ENCODE data around the gene PLAAT2. TPM values are rescaled to one million over a fixed set of nuclear protein-coding genes. Genes with fewer than 3 reads are reported as not detected.

Gene PLAAT2
- total and polyA plus RNA-seq, 4 donors: 2.2 to 29.8 (median 14.8) TPM

DNA sequence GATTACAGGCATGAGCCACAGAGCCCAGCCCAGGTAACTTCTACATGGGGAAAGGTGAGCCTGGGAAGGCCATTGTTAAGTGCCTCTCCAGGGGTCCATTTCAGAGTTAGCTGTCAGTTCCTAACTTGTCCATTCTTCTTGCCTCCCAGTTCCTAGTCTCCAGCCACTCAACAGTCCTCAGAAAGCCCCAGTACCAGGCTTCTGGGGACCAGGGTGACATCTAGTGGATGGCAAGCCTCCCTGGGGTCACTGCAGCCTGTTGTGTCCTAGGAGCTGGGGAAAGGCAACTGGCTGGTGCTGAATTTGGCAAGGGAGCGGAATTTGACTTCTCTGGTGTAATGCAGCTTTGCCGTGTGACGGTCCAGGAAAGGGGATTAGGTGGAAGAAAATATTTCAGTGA lies 55.2 kb downstream of the PLAAT2 start:
- TF ChIP-seq, protein P1, sequence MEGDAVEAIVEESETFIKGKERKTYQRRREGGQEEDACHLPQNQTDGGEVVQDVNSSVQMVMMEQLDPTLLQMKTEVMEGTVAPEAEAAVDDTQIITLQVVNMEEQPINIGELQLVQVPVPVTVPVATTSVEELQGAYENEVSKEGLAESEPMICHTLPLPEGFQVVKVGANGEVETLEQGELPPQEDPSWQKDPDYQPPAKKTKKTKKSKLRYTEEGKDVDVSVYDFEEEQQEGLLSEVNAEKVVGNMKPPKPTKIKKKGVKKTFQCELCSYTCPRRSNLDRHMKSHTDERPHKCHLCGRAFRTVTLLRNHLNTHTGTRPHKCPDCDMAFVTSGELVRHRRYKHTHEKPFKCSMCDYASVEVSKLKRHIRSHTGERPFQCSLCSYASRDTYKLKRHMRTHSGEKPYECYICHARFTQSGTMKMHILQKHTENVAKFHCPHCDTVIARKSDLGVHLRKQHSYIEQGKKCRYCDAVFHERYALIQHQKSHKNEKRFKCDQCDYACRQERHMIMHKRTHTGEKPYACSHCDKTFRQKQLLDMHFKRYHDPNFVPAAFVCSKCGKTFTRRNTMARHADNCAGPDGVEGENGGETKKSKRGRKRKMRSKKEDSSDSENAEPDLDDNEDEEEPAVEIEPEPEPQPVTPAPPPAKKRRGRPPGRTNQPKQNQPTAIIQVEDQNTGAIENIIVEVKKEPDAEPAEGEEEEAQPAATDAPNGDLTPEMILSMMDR (IDR thresholded peaks at IDR 0.05; ENCODE audit: control extremely low read depth, extremely low read depth): peak; percentile 4
- H3K9me3 ChIP-seq (ENCODE audit: control insufficient read depth in 4 of 4, insufficient read depth in 3 of 4, low read length in 3 of 4): no peaks in the 10 kb centered on the region
- ATAC-seq (ENCODE audit: insufficient read depth, low FRiP score) (no peak), DNase-seq (peak in 2 of 3 donors; percentile 29 to 37)
- H3K36me3 ChIP-seq (ENCODE audit: control insufficient read depth in 4 of 4, insufficient read depth in 4 of 4, low read length in 4 of 4): no peaks in the 10 kb centered on the region
- H3K9ac ChIP-seq (ENCODE audit: insufficient read depth in 1 of 2, low read length in 2 of 2): no peak overlapping the region
- peaks cover 0 to 11% (median 0%) of the 10 kb centered on the region in 5 donors for H3K4me1 ChIP-seq (ENCODE audit: control insufficient read depth in 5 of 5, insufficient read depth in 5 of 5, low read length in 5 of 5)
- no peaks in the 10 kb centered on the region for H3K27me3 ChIP-seq (ENCODE audit: control insufficient read depth in 3 of 3, insufficient read depth in 3 of 3, low read length in 2 of 3)
- H3K27ac ChIP-seq (ENCODE audit: low read depth in 1 of 2, low read length in 1 of 2): no peak overlapping the region
- WGBS, 2 donors: 74 to 79% methylated on average over 3 of the region's 3 CpGs
- no peak overlapping the region for H3K4me3 ChIP-seq

- DNase-seq (no peak), ATAC-seq (ENCODE audit: insufficient read depth, low FRiP score) (no peak)
- Histone ChIP-seq H3K4me3 (no peak overlapping the region), H3K27ac (ENCODE audit: low read depth in 1 of 2, low read length in 1 of 2) (no peak overlapping the region), H3K9me3 (ENCODE audit: control insufficient read depth in 4 of 4, insufficient read depth in 3 of 4, low read length in 3 of 4) (no peaks in the 10 kb centered on the region), H3K36me3 (ENCODE audit: control insufficient read depth in 4 of 4, insufficient read depth in 4 of 4, low read length in 4 of 4) (no peaks in the 10 kb centered on the region), H3K27me3 (ENCODE audit: control insufficient read depth in 3 of 3, insufficient read depth in 3 of 3, low read length in 2 of 3) (no peaks in the 10 kb centered on the region), H3K9ac (ENCODE audit: insufficient read depth in 1 of 2, low read length in 2 of 2) (no peak overlapping the region), H3K4me1 (ENCODE audit: control insufficient read depth in 5 of 5, insufficient read depth in 5 of 5, low read length in 5 of 5) (peaks cover 0 to 11% (median 0%) of the 10 kb centered on the region in 5 donors)
- TF ChIP-seq, protein P1 (IDR thresholded peaks at IDR 0.05; ENCODE audit: control extremely low read depth, extremely low read depth): no peak
- WGBS, 2 donors: 52 to 85% methylated on average over 2 of the region's 2 CpGs
These were observed 55.7 kb downstream of the PLAAT2 start for GRCh38 chr11:63507511-63507910.

DNA sequence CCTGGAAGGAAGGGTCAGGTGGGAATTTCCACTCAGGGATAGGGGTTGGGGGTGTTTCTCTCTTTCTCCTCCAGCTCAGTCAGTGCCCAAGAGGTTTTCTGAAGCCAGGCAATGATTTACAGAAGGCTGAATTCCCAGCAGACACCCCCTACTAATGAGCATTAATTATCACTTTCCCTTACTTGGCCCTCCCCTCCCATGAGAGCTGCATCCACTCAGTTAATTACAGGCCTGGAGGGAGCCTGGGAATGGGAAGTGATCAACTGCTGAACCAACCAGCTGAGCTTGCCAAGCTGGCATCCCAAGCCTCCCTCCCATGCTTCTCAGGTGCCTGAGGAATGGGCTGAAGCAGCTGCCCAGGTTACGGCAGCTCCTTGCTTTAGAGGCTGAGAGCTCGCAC lies 56.3 kb downstream of the PLAAT2 start:
- no peaks in the 10 kb centered on the region for H3K9me3 ChIP-seq (ENCODE audit: control insufficient read depth in 4 of 4, insufficient read depth in 3 of 4, low read length in 3 of 4)
- peaks cover 0 to 11% (median 0%) of the 10 kb centered on the region in 5 donors for H3K4me1 ChIP-seq (ENCODE audit: control insufficient read depth in 5 of 5, insufficient read depth in 5 of 5, low read length in 5 of 5)
- ATAC-seq (ENCODE audit: insufficient read depth, low FRiP score) (no peak), DNase-seq (no peak)
- H3K9ac ChIP-seq (ENCODE audit: insufficient read depth in 1 of 2, low read length in 2 of 2): no peak overlapping the region
- TF ChIP-seq, protein P1 (IDR thresholded peaks at IDR 0.05; ENCODE audit: control extremely low read depth, extremely low read depth): no peak
- no peaks in the 10 kb centered on the region for H3K36me3 ChIP-seq (ENCODE audit: control insufficient read depth in 4 of 4, insufficient read depth in 4 of 4, low read length in 4 of 4)
- WGBS, 2 donors: 92 to 93% methylated on average over 2 of the region's 2 CpGs
- H3K27ac ChIP-seq (ENCODE audit: low read depth in 1 of 2, low read length in 1 of 2): no peak overlapping the region
- no peak overlapping the region for H3K4me3 ChIP-seq
- H3K27me3 ChIP-seq (ENCODE audit: control insufficient read depth in 3 of 3, insufficient read depth in 3 of 3, low read length in 2 of 3): no peaks in the 10 kb centered on the region
